ENCODE results near the gene CLEC5A. TPM values are rescaled to one million over a fixed set of nuclear protein-coding genes. Genes with fewer than 3 reads are reported as not detected.
A peak's percentile ranks its signal among the peaks of the same experiment; 100 is the strongest.

The CLEC5A gene
- total and polyA plus RNA-seq, 11 donors: 0.12 to 2.6 (median 0.50) TPM; not detected in 1

- intact Hi-C loops (cut with DNase I): no loop called here
- Histone ChIP-seq H3K4me1 (peaks cover 0 to 7% (median 0%) of the 10 kb centered on the region in 12 donors), H3K27ac (no peak overlapping the region), H3K36me3 (no peaks in the 10 kb centered on the region), H3K27me3 (no peaks in the 10 kb centered on the region), H3K9me3 (no peaks in the 10 kb centered on the region), H3K4me3 (no peak overlapping the region)
- DNase-seq: no peak
- no peak for TF ChIP-seq POLR2A (IDR thresholded peaks at IDR 0.05)
- TF ChIP-seq CTCF (IDR thresholded peaks at IDR 0.05): no peak
- WGBS, 4 donors: 69 to 78% (median 71%) methylated on average over 3 of the region's 3 CpGs
- no peak for ATAC-seq
These were observed 3.1 kb upstream of the CLEC5A start for GRCh38 chr7:141949911-141950310.

DNA sequence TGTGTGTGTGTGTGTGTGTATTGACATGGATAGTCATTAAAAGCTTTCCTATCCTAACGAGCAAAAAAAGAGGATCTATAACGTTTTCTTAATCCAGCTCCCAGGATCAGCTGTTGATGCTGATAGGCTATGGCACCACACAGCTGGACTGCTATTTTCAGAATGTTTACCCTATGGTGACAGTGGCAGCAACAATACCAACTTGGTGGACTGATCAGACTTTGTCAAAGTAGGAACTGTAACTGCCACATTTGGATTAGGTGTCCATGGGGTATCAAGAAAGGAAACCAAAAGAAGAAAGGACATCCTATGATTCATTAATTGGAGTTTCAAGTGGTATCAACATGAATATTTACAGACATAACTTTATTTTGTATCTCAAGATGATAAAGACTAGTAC, 2.7 kb upstream of the CLEC5A start:
- no peaks in the 10 kb centered on the region for H3K27me3 ChIP-seq
- H3K27ac ChIP-seq: no peak overlapping the region
- DNase-seq: no peak
- no peak for ATAC-seq
- TF ChIP-seq POLR2A (IDR thresholded peaks at IDR 0.05): no peak
- no peak for TF ChIP-seq CTCF (IDR thresholded peaks at IDR 0.05)
- 45 to 65% (median 58%) methylated on average over 2 of the region's 2 CpGs for WGBS, 4 donors
- peaks cover 0 to 7% (median 0%) of the 10 kb centered on the region in 12 donors for H3K4me1 ChIP-seq
- no peak overlapping the region for H3K4me3 ChIP-seq
- intact Hi-C loops (cut with DNase I): no loop called here
- no peaks in the 10 kb centered on the region for H3K9me3 ChIP-seq
- no peaks in the 10 kb centered on the region for H3K36me3 ChIP-seq

- Histone ChIP-seq H3K4me1 (peaks cover 0 to 7% (median 0%) of the 10 kb centered on the region in 12 donors), H3K9me3 (no peaks in the 10 kb centered on the region), H3K36me3 (no peaks in the 10 kb centered on the region), H3K4me3 (no peak overlapping the region), H3K27me3 (no peaks in the 10 kb centered on the region), H3K27ac (no peak overlapping the region)
- DNase-seq (no peak), ATAC-seq (no peak)
- TF ChIP-seq POLR2A (IDR thresholded peaks at IDR 0.05) (no peak), CTCF (IDR thresholded peaks at IDR 0.05) (no peak)
- intact Hi-C loops (cut with DNase I): no loop called here
- WGBS, 4 donors: 66 to 85% (median 77%) methylated on average over 2 of the region's 2 CpGs
These were observed 2.2 kb upstream of the CLEC5A start for GRCh38 chr7:141949021-141949420.

DNA sequence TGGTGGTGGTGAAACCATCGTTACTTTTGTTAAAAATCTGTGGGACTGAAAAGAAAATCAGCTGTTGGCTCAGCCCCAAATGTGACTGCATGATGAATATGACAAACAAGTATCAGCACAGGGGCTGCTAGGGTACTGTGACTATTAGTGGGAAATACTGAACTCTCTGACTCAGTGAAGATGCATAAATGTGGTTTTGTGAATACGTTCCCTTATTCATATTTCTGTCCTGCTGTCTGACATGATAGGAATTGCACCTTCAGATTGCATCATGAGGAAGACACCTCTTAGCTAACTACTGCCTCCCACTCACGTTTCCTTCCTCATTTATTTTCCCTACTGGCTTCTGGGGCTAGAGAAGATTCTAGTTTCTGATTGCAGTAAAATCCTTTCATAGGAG, 1.4 kb downstream of the CLEC5A start:
- H3K4me3 ChIP-seq: no peak overlapping the region
- 49 to 57% (median 53%) methylated on average over 3 of the region's 3 CpGs for WGBS, 4 donors
- ATAC-seq: peak in 2 of 4 donors; percentile 7 to 49
- H3K27ac ChIP-seq: no peak overlapping the region
- DNase-seq: no peak
- intact Hi-C loops (cut with DNase I): no loop called here
- H3K4me1 ChIP-seq: peaks cover 0 to 7% (median 0%) of the 10 kb centered on the region in 12 donors
- H3K27me3 ChIP-seq: no peaks in the 10 kb centered on the region
- TF ChIP-seq CTCF (IDR thresholded peaks at IDR 0.05) (no peak), POLR2A (IDR thresholded peaks at IDR 0.05) (no peak)
- no peaks in the 10 kb centered on the region for H3K36me3 ChIP-seq
- peaks cover 0 to 27% (median 9%) of the 10 kb centered on the region in 12 donors for H3K9me3 ChIP-seq

Measured in heart left ventricle (tissue), 16 donors.